Urinary bladder (tissue), 4 donors: ENCODE data around the gene PPA2. TPM values are rescaled to one million over a fixed set of nuclear protein-coding genes. Genes with fewer than 3 reads are reported as not detected.
"Not testable (repeated sequence)": the region's sequence is repeated elsewhere in the genome, so short reads cannot be mapped to it uniquely, and the experiment has no call there.

Experiments
- DNase-seq: peaks from one replicate; pipeline ENCODE4 v3.0.0-alpha.2; 2015; ENCODE audit errors: extremely low spot score
- H3K27ac ChIP-seq: one replicate; pipeline ENCODE4 v1.5.1; 2013; ENCODE audit warnings: low read depth, mild to moderate bottlenecking, moderate library complexity
- H3K36me3 ChIP-seq: one replicate; pipeline ENCODE4 v1.6.1; 2013; ENCODE audit warnings: mild to moderate bottlenecking, moderate library complexity; ENCODE audit not compliant: insufficient read depth
- H3K4me1 ChIP-seq: one replicate; pipeline ENCODE4 v1.6.1; 2013; ENCODE audit warnings: mild to moderate bottlenecking, moderate library complexity; ENCODE audit not compliant: insufficient read depth
- H3K4me3 ChIP-seq: one replicate; pipeline ENCODE4 v1.5.1; 2013; ENCODE audit warnings: low read depth, low read length
- WGBS: extraction: QIAGEN DNeasy Blood & Tissue Kit; methylation state at CpG from one replicate; pipeline ENCODE4 v1.1.7; 2013; 5-methylcytosine and 5-hydroxymethylcytosine counted together
- polyA plus RNA-seq: library from polyadenylated mRNA; stranded (reverse); fragments of 200-250 nt; gene quantifications from one replicate; pipeline ENCODE4 v1.2.3, GENCODE V29; 2013
- total RNA-seq: library from RNA; depleted of rRNA; stranded (reverse); fragments of >200 nt; gene quantifications from one replicate; pipeline ENCODE4 v1.2.3, GENCODE V29; 2014
- donor health status: healthy with polysubstance abuse.
- donor health status: healthy.

Gene PPA2
- total and polyA plus RNA-seq, 2 donors, result 69.9 to 124 TPM

DNA sequence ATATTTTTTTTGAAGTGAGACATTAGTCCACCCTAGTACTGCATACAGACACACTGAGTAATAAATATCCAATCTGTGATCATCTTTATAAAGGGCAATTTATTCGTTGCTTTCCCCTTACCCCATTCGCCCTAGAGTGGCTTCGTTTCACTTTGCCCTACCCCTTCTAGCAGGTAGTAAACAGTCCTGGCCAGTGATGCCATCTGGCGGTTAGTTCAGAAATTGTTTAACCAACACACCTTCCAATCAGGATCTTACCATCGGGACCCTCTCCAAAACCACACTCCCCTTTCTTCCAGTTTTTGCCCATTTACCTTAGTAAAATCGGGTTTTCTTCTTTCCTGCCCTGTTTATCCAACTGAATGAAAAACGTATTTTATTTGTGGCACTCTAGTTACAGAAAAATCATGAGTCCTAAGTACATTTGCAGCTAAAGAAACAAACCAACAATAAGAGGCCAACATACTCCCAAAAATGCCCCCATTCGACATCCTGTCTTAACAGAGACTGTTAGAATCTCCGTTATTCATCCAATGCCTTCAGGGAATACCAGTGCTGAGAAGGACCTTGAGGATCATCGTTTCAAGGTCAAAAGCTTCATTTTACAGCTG is 2.2 kb downstream of the PPA2 start:
- H3K27ac ChIP-seq, result no peak overlapping the region
- no peaks in the 10 kb centered on the region for H3K4me1 ChIP-seq
- 18% methylated on average over 10 of the region's 10 CpGs for WGBS
- DNase-seq, result peak; percentile 33
- no peaks in the 10 kb centered on the region for H3K36me3 ChIP-seq
- no peak overlapping the region for H3K4me3 ChIP-seq

- Histone ChIP-seq H3K4me1 (no peaks in the 10 kb centered on the region), H3K27ac (no peak overlapping the region), H3K36me3 (no peaks in the 10 kb centered on the region), H3K4me3 (no peak overlapping the region)
- WGBS, result 88% methylated on average over 6 of the region's 6 CpGs
- no peak for DNase-seq
Observed at GRCh38 chr4:105470766-105471165, 3.1 kb downstream of the PPA2 start.

GRCh38 chr4:105469736-105470135 is 4.1 kb downstream of the PPA2 start:
- Histone ChIP-seq H3K36me3 (no peaks in the 10 kb centered on the region), H3K27ac (no peak overlapping the region), H3K4me3 (no peak overlapping the region), H3K4me1 (no peaks in the 10 kb centered on the region)
- 96% methylated on average over 1 of the region's 1 CpG for WGBS
- no peak for DNase-seq

DNA sequence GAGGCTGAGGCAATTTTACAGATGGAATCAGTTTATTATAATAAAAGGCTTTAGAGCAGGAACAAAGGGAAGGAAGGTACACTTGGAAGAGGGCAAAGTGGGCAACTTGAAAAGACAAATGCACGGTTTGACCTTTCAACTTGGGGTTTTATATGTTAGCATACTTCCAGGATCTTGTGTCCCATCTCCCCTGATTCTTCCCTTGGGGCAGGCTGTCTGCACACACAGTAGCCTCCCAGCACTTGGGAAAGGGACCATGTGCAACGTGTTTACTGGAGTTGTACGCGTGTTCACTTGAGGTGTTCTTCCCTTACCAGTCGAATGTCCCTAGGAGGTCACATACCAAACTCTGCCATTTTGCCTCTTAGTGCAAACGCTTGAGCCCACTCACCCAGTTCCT is 7.3 kb downstream of the PPA2 start:
- 96% methylated on average over 6 of the region's 6 CpGs for WGBS
- no peaks in the 10 kb centered on the region for H3K4me1 ChIP-seq
- no peaks in the 10 kb centered on the region for H3K36me3 ChIP-seq
- H3K4me3 ChIP-seq, result no peak overlapping the region
- no peak for DNase-seq
- no peak overlapping the region for H3K27ac ChIP-seq

- 96% methylated on average over 2 of the region's 2 CpGs for WGBS
- not testable (repeated sequence) for DNase-seq, H3K4me3 ChIP-seq, H3K4me1 ChIP-seq, H3K27ac ChIP-seq, H3K36me3 ChIP-seq
Observed at GRCh38 chr4:105464563-105464962, 9.3 kb downstream of the PPA2 start.

- WGBS, result 93% methylated on average over 3 of the region's 3 CpGs
- no peaks in the 10 kb centered on the region for H3K36me3 ChIP-seq
- no peak for DNase-seq
- no peak overlapping the region for H3K27ac ChIP-seq
- no peaks in the 10 kb centered on the region for H3K4me1 ChIP-seq
- no peak overlapping the region for H3K4me3 ChIP-seq
Observed at GRCh38 chr4:105462576-105462975, 11.3 kb downstream of the PPA2 start.

- Histone ChIP-seq H3K27ac (no peak overlapping the region), H3K4me1 (no peaks in the 10 kb centered on the region), H3K36me3 (no peaks in the 10 kb centered on the region), H3K4me3 (no peak overlapping the region)
- WGBS, result 92% methylated on average over 6 of the region's 6 CpGs
- DNase-seq, result no peak
Observed at GRCh38 chr4:105461621-105462382, 12.1 kb downstream of the PPA2 start.

- no peaks in the 10 kb centered on the region for H3K4me1 ChIP-seq
- no peaks in the 10 kb centered on the region for H3K36me3 ChIP-seq
- no peak for DNase-seq
- no peak overlapping the region for H3K4me3 ChIP-seq
- 83% methylated on average over 8 of the region's 8 CpGs for WGBS
- H3K27ac ChIP-seq, result no peak overlapping the region
Observed at GRCh38 chr4:105461221-105461620, 12.6 kb downstream of the PPA2 start.

DNA sequence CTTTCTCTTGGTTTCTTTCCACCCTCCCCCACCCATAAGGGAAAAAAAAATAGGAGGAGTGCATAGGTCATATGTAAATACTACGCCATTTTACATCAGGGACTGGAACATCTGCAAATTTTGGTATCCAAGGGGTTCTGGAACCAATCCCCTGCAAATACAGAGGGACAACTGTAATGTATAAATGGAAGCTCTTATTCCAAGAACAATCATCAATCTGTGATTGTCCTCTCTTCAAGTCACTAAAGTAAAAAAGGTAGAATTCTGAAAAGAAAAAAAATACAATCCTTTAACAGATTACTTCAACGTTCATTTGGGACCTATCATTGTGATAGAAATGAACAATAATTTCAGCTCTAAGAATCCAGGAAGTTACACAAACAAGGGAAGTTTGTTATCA is 13.6 kb downstream of the PPA2 start:
- no peaks in the 10 kb centered on the region for H3K36me3 ChIP-seq
- no peak overlapping the region for H3K4me3 ChIP-seq
- H3K27ac ChIP-seq, result no peak overlapping the region
- WGBS, result 82% methylated on average over 2 of the region's 2 CpGs
- H3K4me1 ChIP-seq, result no peaks in the 10 kb centered on the region
- DNase-seq, result no peak

DNA sequence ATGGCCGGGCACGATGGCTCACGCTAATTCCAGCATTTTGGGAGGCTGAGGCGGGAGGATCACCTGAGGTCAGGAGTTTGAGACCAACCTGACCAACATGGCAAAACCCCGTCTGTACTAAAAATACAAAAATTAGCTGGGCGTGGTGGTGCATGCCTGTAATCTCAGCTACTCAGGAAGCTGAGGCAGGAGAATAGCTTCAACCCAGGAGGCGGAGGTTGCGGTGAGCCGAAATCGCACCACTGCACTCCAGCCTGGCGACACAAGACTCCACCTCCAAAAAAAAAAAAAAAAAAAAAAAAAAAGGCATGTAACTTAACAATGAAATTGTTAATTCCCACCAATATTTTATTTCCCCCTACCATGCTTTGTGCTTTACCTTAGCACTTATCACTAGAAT is 15.3 kb downstream of the PPA2 start:
- 93% methylated on average over 11 of the region's 11 CpGs for WGBS

DNA sequence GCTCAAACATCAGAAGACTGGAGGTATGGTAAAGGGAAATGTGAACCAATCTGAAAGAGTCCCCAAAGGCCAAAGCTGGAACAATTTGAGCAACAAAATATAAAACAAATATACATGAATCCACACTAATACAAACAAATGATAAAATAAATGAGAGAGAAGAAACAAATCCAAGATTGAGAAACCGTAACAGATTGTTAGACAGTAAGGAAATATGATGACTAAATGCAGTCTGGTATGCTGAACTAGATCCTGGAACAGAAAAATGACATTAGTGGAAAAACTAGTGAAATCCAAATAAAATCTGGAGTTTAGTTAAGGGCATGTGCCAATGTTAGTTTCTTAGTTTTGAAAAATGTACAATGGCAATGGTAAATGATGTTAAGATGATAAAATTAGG is 15.9 kb downstream of the PPA2 start:
- Histone ChIP-seq H3K27ac (no peak overlapping the region), H3K4me3 (no peak overlapping the region), H3K36me3 (no peaks in the 10 kb centered on the region), H3K4me1 (no peaks in the 10 kb centered on the region)
- 67% methylated on average over 1 of the region's 1 CpG for WGBS
- no peak for DNase-seq

More for the DNA sequence above, 15.3 kb downstream of the PPA2 start:
- not testable (repeated sequence) for H3K4me3 ChIP-seq, H3K27ac ChIP-seq, H3K36me3 ChIP-seq, H3K4me1 ChIP-seq, DNase-seq

- no peak overlapping the region for H3K4me3 ChIP-seq
- WGBS, result 72% methylated on average over 2 of the region's 2 CpGs
- H3K36me3 ChIP-seq, result no peaks in the 10 kb centered on the region
- no peak overlapping the region for H3K27ac ChIP-seq
- no peaks in the 10 kb centered on the region for H3K4me1 ChIP-seq
- DNase-seq, result no peak
Observed at GRCh38 chr4:105455998-105456397, 17.9 kb downstream of the PPA2 start.

GRCh38 chr4:105455182-105455581 is 18.7 kb downstream of the PPA2 start:
- H3K4me1 ChIP-seq, result no peaks in the 10 kb centered on the region
- DNase-seq, result no peak
- H3K27ac ChIP-seq, result no peak overlapping the region
- WGBS, result 85% methylated on average over 4 of the region's 4 CpGs
- no peaks in the 10 kb centered on the region for H3K36me3 ChIP-seq
- no peak overlapping the region for H3K4me3 ChIP-seq

- no peak overlapping the region for H3K27ac ChIP-seq
- no peak for DNase-seq
- WGBS, result 81% methylated on average over 4 of the region's 4 CpGs
- H3K4me1 ChIP-seq, result no peaks in the 10 kb centered on the region
- no peaks in the 10 kb centered on the region for H3K36me3 ChIP-seq
- no peak overlapping the region for H3K4me3 ChIP-seq
Observed at GRCh38 chr4:105453550-105454205, 20.2 kb downstream of the PPA2 start.
